ENCODE data around the gene ELL2. TPM values are rescaled to one million over a fixed set of nuclear protein-coding genes. Genes with fewer than 3 reads are reported as not detected.

ELL2 gene
- total and polyA plus RNA-seq, 9 of the 15 experiments (the other 6 are each of a cell fraction or from before 2014, with no cell fraction given): 4.3 to 18.3 (median 14.5) TPM

GRCh38 chr5:95940758-95941682, 20.6 kb downstream of the ELL2 start:
- H3K4me2 ChIP-seq (ENCODE audit: insufficient read depth, low read length): no peak overlapping the region
- H3K27me3 ChIP-seq (ENCODE audit: control insufficient read depth in 2 of 2, insufficient read depth in 2 of 2, low read length in 2 of 2): no peaks in the 10 kb centered on the region
- no peaks in the 10 kb centered on the region for H3K9me1 ChIP-seq (ENCODE audit: control insufficient read depth, insufficient read depth, low read length)
- ATAC-seq (peak; percentile 65), DNase-seq (ENCODE audit: extremely low read depth in 1 of 4, low spot score in 3 of 4) (peak in 2 of 4 experiments; percentile 49 to 56), FAIRE-seq (peak; percentile 6)
- H3K9ac ChIP-seq (ENCODE audit: insufficient read depth in 1 of 2, low read depth in 2 of 2, low read length in 2 of 2): no peak overlapping the region
- no peaks in the 10 kb centered on the region for H3K9me3 ChIP-seq (replicated peaks; ENCODE audit: control insufficient read depth, insufficient read depth, low read depth, low read length)
- ChIA-PET CTCF (ENCODE audit: low intra/inter-chr PET ratio) (no interaction called here), POLR2A (interaction anchor here (0.8 to 1.8 kb wide), 8 partner anchors 10 to 178 kb away, joined by 3 to 7 read pairs (median 4); no protein-coding TSS in a partner anchor)
- BruUV-seq (replicated peaks): no TSS peak
- no peak overlapping the region for H2AFZ ChIP-seq (ENCODE audit: low read depth, low read length)
- WGBS (ENCODE audit: insufficient coverage, low coverage, missing lambda C conversion rate): 17% methylated on average over 3 of the region's 3 CpGs
- peaks cover 59% of the 10 kb centered on the region for H3K79me2 ChIP-seq (ENCODE audit: control insufficient read depth, insufficient read depth, low read length)
- no peak overlapping the region; the same call in 2 of the 3 replicates for H3K27ac ChIP-seq (ENCODE audit: extremely low read depth, low read depth, low read length)
- intact Hi-C loops (cut with micrococcal nuclease) (no loop called here), in situ Hi-C loops (cut with MboI) (no loop called here)
- H3K36me3 ChIP-seq (ENCODE audit: control insufficient read depth, insufficient read depth, low read length): no peaks in the 10 kb centered on the region
- no peak overlapping the region for H3K4me3 ChIP-seq
- peaks cover 9 to 63% of the 10 kb centered on the region in 2 experiments for H3K4me1 ChIP-seq (replicated peaks in 1 of 2; ENCODE audit: control insufficient read depth in 2 of 2, insufficient read depth in 2 of 2, low read length in 2 of 2)
- H4K20me1 ChIP-seq (replicated peaks; ENCODE audit: control insufficient read depth, insufficient read depth, low read length): 0 out of 2 replicates have a peak, but pooled peaks cover 2% of the 10 kb centered on the region
- TF ChIP-seq DPF2 (IDR thresholded peaks at IDR 0.05): peak; percentile 39; the same call in 1 of the 2 replicates
- peak; percentile 68 for TF ChIP-seq C11orf30 (IDR thresholded peaks at IDR 0.05; ENCODE audit: low read depth)
- no peak for TF ChIP-seq SMC3 (conservative IDR thresholded peaks at IDR 0.05; ENCODE audit: insufficient read depth, low read depth, low read length)
- TF ChIP-seq ZKSCAN3 (CRISPR knock-in tag; IDR thresholded peaks at IDR 0.05): no peak
- TF ChIP-seq VEZF1 (CRISPR knock-in tag; IDR thresholded peaks at IDR 0.05): peak; percentile 39; the same call in 1 of the 2 replicates
- TF ChIP-seq NR4A1 (CRISPR knock-in tag; IDR thresholded peaks at IDR 0.05): no peak
- TF ChIP-seq NR4A1 (tag; IDR thresholded peaks at IDR 0.05): no peak
- TF ChIP-seq SRF (CRISPR knock-in tag; IDR thresholded peaks at IDR 0.05): no peak
- TF ChIP-seq ZKSCAN8 (CRISPR knock-in tag; IDR thresholded peaks at IDR 0.05): no peak
- no peak for TF ChIP-seq PCBP2 (IDR thresholded peaks at IDR 0.05; ENCODE audit: low read depth, low read length, poor library complexity, severe bottlenecking)
- TF ChIP-seq MIER1 (IDR thresholded peaks at IDR 0.05; ENCODE audit: low read depth): no peak
- TF ChIP-seq POLR2A (conservative IDR thresholded peaks at IDR 0.05): no peak
- TF ChIP-seq USF2 (CRISPR knock-in tag; IDR thresholded peaks at IDR 0.05): no peak
- no peak for TF ChIP-seq SRSF7 (optimal IDR thresholded peaks at IDR 0.05; ENCODE audit: low read depth, low read length)
- TF ChIP-seq ZNF316 (IDR thresholded peaks at IDR 0.05): peak; percentile 84
- no peak for TF ChIP-seq NEUROD1 (IDR thresholded peaks at IDR 0.05; ENCODE audit: borderline replicate concordance, low read depth, low read length, partially characterized antibody)
- TF ChIP-seq BACH1 (tag; IDR thresholded peaks at IDR 0.05): no peak
- no peak for TF ChIP-seq SMARCE1 (IDR thresholded peaks at IDR 0.05)
- no peak for TF ChIP-seq ETV5 (CRISPR knock-in tag; IDR thresholded peaks at IDR 0.05; ENCODE audit: low read depth)
- TF ChIP-seq RBM15 (IDR thresholded peaks at IDR 0.05; ENCODE audit: insufficient read depth, low read length): no peak
- TF ChIP-seq FOXM1 (IDR thresholded peaks at IDR 0.05; ENCODE audit: low read depth): peak; percentile 24; the same call in 1 of the 2 replicates
- TF ChIP-seq FOXM1 (CRISPR knock-in tag; IDR thresholded peaks at IDR 0.05; ENCODE audit: low read depth): no peak
- TF ChIP-seq MAFG (tag; conservative IDR thresholded peaks at IDR 0.05): peak; percentile 23; the same call in 1 of the 2 replicates

All from K562 (cell line).